ENCODE data around the gene POLR3K. TPM values are rescaled to one million over a fixed set of nuclear protein-coding genes. Genes with fewer than 3 reads are reported as not detected.

POLR3K gene
- polyA plus RNA-seq, 2 of the 4 experiments (the other 2 are of a cell fraction) = 47.6 to 50.9 TPM

GRCh38 chr16:60166-60565 is 6.8 kb upstream of the POLR3K start:
- Histone ChIP-seq H3K4me3 (no peak overlapping the region), H3K27ac (no peak overlapping the region), H3K4me1 (no peaks in the 10 kb centered on the region), H3K4me2 (no peak overlapping the region), H3K9me3 (no peaks in the 10 kb centered on the region)
- ATAC-seq = no peak
- no peak for TF ChIP-seq POLR2AphosphoS2 (conservative IDR thresholded peaks at IDR 0.05; ENCODE audit: low read length)
- TF ChIP-seq ELK1 (IDR thresholded peaks at IDR 0.05; ENCODE audit: low read depth, low read length) = no peak
- TF ChIP-seq BHLHE40 (IDR thresholded peaks at IDR 0.05; ENCODE audit: low read depth, low read length) = no peak
- TF ChIP-seq GATA3 (IDR thresholded peaks at IDR 0.05; ENCODE audit: borderline replicate concordance) = no peak
- TF ChIP-seq CEBPB (IDR thresholded peaks at IDR 0.05) = no peak
- no peak for TF ChIP-seq CHD2 (IDR thresholded peaks at IDR 0.05; ENCODE audit: low read length, partially characterized antibody)
- TF ChIP-seq RNF2 (IDR thresholded peaks at IDR 0.05; ENCODE audit: borderline replicate concordance, low read depth) = no peak
- no peak for TF ChIP-seq ESRRA (IDR thresholded peaks at IDR 0.05; ENCODE audit: borderline replicate concordance, low read length)
- TF ChIP-seq ZSCAN20 (CRISPR knock-in tag; IDR thresholded peaks at IDR 0.05) = no peak
- TF ChIP-seq FOSB (CRISPR knock-in tag; IDR thresholded peaks at IDR 0.05) = no peak
- no peak for TF ChIP-seq NPAS2 (CRISPR knock-in tag; IDR thresholded peaks at IDR 0.05; ENCODE audit: borderline replicate concordance)
- no peak for TF ChIP-seq SMC3 (IDR thresholded peaks at IDR 0.05)
- FAIRE-seq = no peak
- CTCF ChIA-PET = interaction anchor here (1.2 to 25.2 kb wide), 5 partner anchors 9 to 302 kb away, joined by 3 to 718 read pairs (median 4); partner anchors contain the start of genes MPG and RHBDF1
- no peak for DNase-seq (ENCODE audit: low read depth in 1 of 2, low spot score in 1 of 2)
- POLR2A ChIA-PET = no interaction called here
- 87% methylated on average over 5 of the region's 11 CpGs for WGBS (ENCODE audit: missing lambda C conversion rate)

GRCh38 chr16:59440-60059 is 6.1 kb upstream of the POLR3K start:
- POLR2A ChIA-PET = no interaction called here
- no peak for FAIRE-seq
- TF ChIP-seq HDAC2 (IDR thresholded peaks at IDR 0.05) (no peak), EP300 (IDR thresholded peaks at IDR 0.05) (no peak), MAX (IDR thresholded peaks at IDR 0.05) (no peak), REST (IDR thresholded peaks at IDR 0.05) (no peak), HOXB13 (CRISPR knock-in tag; IDR thresholded peaks at IDR 0.05; ENCODE audit: low read depth) (no peak), JUN (IDR thresholded peaks at IDR 0.05) (no peak), ZSCAN20 (CRISPR knock-in tag; IDR thresholded peaks at IDR 0.05) (no peak), ATOH8 (CRISPR knock-in tag; IDR thresholded peaks at IDR 0.05; ENCODE audit: low read depth) (no peak), RAD21 (conservative IDR thresholded peaks at IDR 0.05 in 1 of 2, IDR thresholded peaks at IDR 0.05 in 1 of 2) (no peak), SMC3 (IDR thresholded peaks at IDR 0.05) (no peak), HOXA7 (CRISPR knock-in tag; IDR thresholded peaks at IDR 0.05) (no peak), HOXB5 (CRISPR knock-in tag; IDR thresholded peaks at IDR 0.05) (no peak), POLR2A (IDR thresholded peaks at IDR 0.05; ENCODE audit: low read length) (no peak), ELK1 (IDR thresholded peaks at IDR 0.05; ENCODE audit: low read depth, low read length) (no peak), FOSB (CRISPR knock-in tag; IDR thresholded peaks at IDR 0.05) (no peak)
- TF ChIP-seq, protein P1, sequence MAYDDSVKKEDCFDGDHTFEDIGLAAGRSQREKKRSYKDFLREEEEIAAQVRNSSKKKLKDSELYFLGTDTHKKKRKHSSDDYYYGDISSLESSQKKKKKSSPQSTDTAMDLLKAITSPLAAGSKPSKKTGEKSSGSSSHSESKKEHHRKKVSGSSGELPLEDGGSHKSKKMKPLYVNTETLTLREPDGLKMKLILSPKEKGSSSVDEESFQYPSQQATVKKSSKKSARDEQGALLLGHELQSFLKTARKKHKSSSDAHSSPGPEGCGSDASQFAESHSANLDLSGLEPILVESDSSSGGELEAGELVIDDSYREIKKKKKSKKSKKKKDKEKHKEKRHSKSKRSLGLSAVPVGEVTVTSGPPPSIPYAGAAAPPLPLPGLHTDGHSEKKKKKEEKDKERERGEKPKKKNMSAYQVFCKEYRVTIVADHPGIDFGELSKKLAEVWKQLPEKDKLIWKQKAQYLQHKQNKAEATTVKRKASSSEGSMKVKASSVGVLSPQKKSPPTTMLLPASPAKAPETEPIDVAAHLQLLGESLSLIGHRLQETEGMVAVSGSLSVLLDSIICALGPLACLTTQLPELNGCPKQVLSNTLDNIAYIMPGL (CRISPR knock-in tag; IDR thresholded peaks at IDR 0.05; ENCODE audit: borderline replicate concordance) = no peak

More at GRCh38 chr16:59440-60059, 6.1 kb upstream of the POLR3K start:
- CTCF ChIA-PET = interaction anchor here (1.2 to 25.2 kb wide), 4 partner anchors 10 to 302 kb away, joined by 3 to 718 read pairs (median 42); partner anchors contain the start of genes MPG and RHBDF1
- Histone ChIP-seq H3K4me3 (no peak overlapping the region), H3K4me2 (no peak overlapping the region), H3K4me1 (peaks cover 1% of the 10 kb centered on the region; the same call in 1 of the 3 replicates), H3K27ac (no peak overlapping the region), H3K9me3 (no peaks in the 10 kb centered on the region)
- 92% methylated on average over 14 of the region's 14 CpGs for WGBS (ENCODE audit: missing lambda C conversion rate)
- ATAC-seq (no peak), DNase-seq (ENCODE audit: low read depth in 1 of 2, low spot score in 1 of 2) (no peak)
